ENCODE data around the gene PTPA. TPM values are rescaled to one million over a fixed set of nuclear protein-coding genes. Genes with fewer than 3 reads are reported as not detected.

The PTPA gene
- total RNA-seq, 1 donor from 2014 or later: 235 TPM

DNA sequence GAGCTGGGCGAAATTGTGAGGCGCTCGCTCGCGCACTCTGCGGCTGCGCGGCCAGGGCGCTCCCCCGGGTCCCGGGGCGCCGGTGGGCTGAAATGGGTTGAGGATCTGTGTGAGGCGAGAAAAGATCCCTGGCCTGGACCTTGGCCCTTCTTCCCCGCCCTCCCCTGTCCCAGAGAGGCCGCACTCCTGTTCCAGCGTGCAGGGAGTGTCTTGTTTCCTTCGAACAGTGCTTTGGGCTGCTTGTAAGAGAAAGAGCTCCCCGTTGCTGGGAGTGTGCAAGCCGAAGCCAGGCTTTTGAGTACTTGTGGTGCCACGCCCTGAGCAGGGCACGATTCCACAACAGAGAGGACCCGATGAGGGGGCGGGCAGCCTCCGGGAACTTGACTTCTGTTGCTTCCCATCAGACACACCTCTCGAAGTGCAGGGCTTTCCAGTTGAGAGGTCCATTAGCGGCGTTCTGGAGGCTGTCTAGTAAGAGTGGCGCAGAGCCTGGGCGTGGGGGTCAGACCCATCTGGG is 29.8 kb upstream of the PTPA start:
- DNase-seq (ENCODE audit: low read depth): peak; percentile 13

DNA sequence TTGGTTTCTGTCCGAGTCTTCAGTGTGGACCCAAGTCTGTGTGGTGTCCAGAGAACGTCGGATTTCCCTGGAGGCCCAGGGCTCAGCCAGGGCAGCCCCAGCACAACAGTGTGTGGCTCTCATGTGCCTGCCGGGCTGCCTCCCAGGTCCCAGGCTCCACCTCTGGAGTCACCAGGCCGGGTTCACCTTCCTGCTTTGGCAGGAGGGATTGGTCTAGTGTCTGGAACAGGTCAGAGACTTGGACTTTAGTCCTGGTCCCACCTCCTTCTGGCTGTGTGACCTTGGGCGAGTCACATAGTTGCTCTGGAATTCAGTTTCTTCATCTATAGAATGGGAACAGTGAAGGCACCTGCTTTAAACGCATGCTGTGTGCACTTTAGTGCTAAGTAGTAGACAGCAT is 27.1 kb upstream of the PTPA start:
- DNase-seq (ENCODE audit: low read depth): no peak

DNA sequence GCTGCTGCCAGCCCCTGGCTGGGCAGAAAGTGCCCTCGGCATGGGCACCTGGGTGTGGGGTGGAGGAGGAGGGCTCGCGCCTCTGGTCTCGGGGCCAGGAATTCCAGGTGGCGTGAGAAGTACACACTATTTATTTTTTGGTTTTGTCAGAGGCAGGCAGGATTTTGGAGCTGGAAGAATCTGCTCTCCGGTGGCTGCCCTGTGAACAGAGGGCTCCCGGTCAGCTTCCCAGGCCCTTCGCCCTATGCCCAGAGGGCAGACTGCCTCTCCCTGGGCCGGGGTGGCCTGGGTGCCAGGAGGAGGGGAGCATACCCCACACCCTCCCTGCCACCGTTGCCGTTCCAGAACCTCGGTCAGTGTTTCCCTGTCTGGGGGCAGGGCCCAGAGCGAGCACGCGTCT is 22.0 kb upstream of the PTPA start:
- no peak for DNase-seq (ENCODE audit: low read depth)

DNA sequence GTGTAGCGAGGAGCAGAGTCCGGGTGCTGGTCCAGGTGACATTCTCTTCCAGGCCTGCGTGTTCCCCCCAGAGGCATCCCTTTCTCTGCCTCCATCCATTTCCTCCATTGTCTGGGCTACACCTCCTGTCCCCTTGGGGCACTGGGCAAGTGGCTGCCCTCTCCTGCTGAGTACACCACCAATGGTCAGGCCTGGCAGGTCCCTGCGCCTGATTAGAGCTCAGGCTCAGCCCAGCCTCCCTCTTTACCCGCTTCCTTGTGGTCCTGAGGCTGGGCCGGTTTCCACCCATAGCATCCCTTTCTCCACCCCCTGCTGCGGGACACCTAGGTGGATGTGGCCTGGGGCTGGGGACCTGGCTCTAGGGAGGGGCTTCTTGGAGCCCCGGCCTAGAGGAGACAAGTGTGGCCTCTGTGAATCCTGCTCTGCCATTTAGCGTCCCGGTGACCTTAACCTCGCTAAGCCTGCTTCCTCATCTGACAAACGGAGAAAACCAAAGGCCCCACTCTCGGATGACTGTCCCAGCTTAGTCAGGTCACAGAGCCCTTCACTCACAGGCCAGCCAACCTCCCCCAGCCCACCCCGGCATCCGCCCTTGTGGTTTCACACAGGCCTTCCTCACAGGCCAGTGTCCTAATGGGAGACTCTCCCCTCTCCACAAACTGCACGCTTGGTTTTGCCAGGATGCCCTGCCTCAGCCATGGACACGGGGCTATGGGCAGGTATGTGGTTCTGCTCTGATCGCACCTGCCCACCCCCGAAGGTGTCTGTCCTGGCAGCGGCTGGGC is 17.4 kb upstream of the PTPA start:
- no peak for DNase-seq (ENCODE audit: low read depth)

DNA sequence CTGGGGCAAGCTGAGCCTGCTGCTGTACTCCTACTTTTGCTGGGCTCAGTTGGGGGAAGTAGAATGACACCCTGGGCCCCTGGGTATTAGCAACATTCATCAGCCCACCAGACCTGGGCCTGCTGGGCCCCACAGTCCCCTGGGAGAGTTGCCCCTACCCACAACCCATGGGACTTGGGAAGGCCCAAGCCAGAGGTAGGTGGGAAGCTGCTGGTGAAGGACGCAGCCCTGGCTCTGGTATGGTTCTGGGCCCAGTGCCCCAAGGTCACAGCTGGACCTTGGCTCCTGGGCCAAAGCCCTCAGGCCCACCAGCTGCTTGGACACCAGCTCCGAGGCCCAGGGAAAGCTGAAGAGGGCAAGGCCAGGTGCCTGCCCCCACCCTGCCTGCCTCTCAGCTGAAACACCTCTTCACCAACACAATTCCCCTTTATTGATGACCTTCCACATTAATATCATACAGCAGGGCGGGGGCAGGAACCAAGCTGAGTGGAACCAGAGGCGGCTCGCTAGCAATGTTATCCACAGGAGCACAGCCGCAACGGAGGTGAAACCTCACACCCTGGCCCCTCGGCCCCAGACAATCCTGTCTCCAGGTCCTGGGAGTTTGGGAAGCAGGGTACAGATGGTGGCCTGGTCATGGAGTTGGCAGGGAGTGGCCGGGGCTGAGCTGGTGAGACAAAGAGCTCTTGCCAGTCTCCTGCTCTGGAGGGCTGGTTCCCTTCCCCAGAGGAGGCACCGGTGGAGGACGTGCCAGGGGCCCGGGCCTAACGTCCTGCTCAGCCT is 16.6 kb upstream of the PTPA start:
- no peak for DNase-seq (ENCODE audit: low read depth)

DNA sequence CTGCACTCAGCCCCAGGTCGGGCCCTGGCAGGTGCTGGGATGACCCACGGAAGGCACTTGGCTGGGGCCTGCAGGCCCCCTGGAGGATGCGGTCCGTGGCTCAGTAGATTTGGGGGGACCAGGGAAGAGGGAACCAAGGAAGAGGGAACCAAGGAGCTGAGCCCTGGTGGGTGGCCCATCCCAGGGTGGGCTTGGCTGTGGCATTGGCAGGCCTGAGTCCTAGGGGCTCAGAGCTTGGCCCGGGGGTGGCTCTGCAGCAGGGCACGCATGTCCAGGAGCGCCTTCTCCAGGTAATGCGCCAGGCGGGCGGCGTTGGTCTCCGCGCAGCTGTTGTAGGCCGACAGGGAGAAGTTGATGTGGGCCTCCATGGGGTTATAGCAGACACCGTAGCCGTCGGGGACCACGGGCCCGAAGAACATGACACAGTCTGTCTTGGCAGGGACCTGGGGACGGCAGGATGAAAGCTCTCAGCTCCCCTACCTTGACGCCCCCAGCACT is 16.0 kb upstream of the PTPA start:
- DNase-seq (ENCODE audit: low read depth): no peak

DNA sequence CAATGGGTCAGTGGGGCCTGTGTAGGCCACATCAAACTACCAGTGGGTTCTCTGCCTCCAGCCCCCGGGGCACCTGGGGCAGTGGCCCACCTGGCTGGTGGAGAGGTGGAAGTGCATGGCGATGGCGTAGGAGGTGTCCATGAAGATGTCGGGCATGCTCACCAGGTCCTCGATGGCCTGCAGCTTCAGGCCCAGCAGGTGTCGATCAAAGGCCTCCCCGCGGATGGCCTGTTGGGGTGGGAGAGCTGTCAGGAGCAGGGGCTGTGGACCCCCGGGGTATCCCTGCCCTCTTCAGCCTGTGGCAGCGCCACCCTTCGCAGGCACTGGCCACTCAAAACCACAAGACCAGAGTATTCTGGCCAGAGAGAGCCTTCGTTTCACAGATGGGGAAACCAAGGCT is 15.3 kb upstream of the PTPA start:
- DNase-seq (ENCODE audit: low read depth): no peak

DNA sequence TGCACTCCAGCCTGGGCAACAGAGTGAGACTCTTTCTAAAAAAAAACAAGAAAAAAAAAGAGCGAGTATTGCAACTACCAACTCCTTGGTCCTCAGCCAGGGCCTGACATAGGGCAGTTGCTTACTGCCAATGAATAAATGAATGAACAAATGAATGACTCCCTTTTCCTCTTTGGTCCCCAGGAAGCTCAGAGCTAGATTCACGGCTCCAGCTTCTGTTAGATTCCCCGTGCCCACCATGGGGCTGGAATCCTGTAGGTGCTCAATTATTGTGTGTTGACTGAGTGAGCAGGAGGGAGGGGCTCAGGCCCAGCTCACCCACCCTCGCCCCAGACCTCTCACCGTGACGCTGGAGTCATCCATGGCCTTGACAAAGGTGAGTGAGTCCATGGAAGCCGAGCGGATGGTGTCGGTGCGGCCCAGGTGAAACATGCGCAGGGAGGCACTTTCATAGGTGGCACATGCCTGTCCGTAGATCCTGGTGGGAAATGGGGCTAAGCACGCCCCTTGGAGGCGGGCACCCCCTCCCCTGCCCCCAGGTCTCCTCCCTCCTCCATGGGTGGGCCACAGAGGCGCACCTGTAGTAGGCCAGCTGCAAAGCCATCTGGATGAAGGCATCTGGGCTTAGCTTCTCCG is 13.4 kb upstream of the PTPA start:
- no peak for DNase-seq (ENCODE audit: low read depth)

DNA sequence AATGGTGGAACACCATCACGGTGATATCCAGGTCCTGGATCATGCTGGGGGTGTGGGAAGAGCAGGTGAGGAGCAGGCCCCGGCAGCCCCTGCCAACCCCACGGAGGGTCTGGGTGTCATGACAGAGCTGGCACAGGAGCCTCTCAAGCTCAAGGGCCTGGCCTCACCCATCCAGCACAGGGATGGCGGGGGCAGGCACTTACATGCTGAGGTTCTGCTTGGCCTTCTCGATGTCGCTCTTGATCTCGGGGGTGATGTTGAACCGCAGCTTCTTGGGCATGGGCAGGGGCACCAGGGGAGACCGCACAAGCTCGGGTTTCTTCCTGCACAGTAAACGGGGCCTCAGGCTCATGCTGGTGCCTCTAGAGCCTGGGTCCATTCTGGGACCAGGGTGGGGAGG is 12.9 kb upstream of the PTPA start:
- DNase-seq (ENCODE audit: low read depth): no peak

DNA sequence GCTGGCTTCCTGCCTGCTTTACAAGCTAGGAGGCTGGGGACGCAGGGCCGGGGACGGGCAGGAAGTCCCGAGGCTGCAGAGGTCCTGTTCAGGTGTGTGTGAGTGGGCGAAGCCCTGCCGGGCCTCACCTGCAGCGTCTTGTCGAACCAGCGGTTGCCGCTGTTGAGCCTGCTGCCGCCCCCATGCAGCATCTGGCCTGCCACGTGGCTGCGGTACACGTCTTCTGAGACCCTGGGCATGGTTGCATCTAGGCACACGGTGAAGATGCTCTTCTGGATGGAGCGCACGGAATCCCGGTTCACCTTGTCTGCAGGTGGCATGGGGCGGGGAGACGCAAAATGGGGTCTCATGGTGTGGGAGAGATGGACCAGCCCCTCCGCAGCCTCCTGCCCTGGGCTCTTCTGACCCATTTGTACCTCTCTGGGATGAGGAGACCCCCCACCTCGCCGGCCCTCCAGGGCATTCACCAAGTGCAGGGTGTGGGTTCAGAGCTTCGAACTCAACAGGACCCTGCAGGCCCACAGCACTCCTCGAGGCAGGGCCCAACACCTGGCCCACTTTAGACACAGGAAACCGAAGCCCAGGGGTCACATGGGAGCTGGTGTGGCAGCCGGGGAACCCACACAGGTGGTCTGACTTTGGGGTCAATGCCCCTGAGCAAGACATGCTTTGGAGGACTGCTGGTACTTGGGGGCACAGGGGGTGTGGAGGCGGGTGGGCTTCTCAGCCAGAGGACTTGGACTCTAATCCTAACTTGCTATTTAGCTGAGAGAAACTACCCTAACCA is 10.6 kb upstream of the PTPA start:
- no peak for DNase-seq (ENCODE audit: low read depth)

DNA sequence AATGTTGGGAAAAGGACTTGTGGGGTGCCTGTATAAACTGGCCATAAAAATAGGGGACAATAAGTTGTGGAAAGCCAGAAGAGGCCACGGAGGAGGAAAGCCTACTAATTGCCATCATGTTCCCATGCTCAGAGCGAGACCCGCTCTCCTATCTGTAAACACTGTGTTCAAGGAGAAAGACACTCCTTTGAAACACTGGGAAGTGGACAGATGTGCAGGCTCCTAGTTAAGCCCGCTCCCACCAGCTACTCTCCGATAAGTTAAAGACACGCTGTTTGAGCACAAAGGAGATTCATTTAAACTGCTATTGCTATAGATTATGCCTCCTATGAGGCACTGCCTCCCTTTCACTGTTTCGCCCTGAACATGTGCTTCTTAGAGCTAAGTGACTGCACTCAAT is 9.9 kb upstream of the PTPA start:
- no peak for DNase-seq (ENCODE audit: low read depth)

DNA sequence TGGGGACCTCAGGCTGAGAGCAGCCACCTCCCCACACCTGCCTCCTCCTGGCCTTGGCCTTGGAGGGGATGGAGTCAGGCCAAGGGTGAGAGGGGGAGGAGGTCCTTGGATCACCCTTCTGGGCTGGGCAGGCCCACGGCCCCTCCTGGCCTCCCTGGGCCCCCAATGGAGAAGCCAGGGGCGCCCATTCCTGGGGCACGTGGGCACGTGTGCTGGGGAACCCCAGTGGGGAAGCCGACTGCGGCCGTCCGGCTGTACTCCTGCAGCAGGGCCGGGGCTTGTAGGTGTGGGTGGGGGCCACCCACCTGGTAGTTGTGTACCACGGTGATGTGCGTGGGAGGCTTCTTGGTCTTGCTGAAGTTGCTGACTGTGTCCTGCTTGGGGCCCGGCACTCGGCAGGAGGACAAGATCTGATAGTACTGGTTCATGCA is 9.1 kb upstream of the PTPA start:
- DNase-seq (ENCODE audit: low read depth): no peak

DNA sequence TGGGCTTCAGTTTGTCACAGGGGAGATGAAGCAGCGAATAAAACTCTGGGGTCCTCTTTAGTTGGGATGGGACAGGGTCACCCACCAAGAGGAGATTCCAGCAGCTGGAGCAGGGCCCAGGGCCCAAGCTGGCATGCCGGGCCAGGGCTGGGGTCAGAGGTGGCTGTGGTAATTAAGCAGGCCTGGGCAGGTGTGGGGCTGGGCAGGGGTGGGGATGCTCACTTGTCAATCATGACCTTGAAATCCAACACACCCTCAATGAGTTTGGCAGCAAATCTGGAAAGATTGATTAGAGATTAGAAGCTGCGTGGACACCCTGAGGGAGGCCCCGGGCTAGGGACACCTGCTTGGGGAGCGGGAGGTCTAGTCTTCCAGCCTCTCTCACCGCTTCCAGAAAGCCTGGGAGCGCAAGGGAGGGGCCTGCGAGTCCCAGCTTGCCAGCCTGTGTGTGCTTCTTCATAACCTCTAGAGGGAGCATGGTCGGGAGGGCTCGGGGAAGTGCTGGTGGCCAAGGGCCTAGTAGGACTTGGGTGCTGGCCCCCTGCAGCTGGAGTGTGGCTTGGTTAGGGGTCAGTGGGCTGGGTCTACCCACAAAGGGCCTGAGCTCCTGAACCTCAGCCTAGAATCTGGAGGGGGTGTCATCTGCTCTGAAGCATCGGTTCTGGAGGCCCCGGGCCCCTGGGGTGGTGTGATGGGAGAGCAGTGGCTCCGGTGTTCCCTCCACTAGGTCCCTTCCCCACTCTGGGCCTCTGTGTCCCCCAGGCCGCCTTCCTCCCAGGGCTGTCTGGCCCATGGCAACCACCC is 8.2 kb upstream of the PTPA start:
- no peak for DNase-seq (ENCODE audit: low read depth)

DNA sequence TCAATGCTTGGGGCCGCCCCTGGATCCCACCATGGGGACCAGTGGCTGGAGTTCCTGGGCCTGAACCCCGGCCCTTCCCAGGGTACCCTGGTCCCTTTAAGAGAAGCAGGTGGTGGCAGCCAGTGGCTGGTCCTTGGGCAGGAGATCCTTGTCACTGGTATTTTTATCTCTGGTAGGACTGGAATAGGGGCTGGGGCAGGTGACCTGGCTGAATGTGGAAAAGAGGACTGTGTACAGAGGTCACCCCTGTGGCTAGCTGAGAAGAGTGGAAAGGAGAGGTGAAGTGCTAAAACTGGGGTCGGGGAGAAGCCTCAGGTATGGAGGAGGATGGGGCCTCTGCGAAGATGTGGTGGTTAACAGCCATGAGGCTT is 7.6 kb upstream of the PTPA start:
- no peak for DNase-seq (ENCODE audit: low read depth)

DNA sequence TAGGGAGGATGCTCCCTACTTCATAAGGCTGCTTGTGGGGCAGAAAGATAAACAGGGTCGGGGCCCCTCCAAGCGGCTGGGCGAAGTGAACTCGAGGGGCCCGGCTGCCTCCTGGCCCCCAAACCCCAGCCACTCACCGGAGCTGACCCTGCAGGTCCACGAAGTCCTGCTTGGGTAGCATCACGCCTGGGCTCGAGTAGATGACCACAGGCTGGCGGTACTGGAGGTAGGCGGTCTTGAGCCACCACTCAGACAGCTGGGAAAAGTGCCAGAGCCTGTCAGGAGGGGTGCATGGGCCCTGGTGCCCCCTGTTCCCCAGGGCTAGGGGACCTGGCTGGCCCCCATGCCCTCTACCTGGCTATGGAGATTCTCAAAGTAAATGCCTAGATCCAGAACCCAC is 7.2 kb upstream of the PTPA start:
- no peak for DNase-seq (ENCODE audit: low read depth)

DNA sequence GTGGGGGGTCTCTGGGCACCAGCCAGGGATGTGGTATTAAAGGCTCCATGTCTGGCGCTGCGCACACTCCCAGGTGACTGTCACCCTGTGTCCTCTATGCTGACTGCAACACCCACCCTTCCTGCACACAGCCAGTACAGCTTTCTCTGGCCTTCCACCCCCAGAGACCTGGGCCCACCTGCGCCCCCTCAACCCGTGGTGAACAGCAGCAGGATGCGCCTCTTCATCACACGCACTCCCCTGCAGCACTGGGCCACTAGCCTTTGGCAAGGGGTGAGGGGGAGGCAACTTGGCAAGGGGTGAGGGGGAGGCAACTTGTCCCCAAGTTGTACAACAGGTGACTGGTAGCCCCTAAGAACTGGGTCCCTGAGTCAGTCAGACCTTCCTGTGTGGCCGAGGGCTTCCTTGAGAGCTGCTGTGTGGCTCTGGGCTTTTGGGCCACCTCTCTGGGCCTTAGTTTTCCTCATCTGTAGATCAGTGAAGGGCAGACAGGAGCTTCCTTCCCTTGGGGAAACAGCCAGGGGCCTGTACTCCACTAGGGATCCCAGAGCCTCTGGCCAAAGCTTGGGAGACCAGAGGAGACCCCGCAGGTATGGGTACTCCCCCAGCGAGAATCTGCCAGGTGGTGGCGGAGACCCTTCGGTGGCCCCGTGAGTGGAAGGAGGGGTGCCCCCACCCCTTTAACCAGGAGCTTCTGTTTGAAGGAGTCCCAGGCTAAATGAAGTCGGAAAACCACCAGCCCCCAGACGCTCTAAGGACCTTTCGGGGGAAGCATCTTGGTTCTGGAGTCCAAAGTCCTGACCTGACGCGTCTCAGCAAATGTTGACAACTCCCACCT is 5.1 kb upstream of the PTPA start:
- no peak for DNase-seq (ENCODE audit: low read depth)

DNA sequence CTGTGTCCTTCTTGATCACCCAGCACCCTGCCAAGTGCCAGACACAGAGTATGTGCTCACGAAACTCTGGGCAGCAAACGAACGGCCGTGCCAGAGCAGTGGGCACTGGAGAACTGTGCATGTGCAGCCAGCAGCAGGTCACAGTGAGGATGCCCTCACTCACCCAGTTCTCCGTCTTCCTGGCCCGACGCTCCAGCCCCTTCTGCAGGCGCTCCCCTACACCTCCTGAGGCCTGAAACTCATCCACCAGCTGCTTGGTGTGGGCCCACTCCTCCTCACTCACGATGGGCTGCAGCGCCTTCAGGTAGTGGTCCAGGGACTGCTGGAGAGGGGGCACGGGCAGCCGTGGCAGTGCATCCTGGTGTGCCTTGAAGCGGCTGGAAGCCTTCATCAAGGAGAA is 3.6 kb upstream of the PTPA start:
- no peak for DNase-seq (ENCODE audit: low read depth)

DNA sequence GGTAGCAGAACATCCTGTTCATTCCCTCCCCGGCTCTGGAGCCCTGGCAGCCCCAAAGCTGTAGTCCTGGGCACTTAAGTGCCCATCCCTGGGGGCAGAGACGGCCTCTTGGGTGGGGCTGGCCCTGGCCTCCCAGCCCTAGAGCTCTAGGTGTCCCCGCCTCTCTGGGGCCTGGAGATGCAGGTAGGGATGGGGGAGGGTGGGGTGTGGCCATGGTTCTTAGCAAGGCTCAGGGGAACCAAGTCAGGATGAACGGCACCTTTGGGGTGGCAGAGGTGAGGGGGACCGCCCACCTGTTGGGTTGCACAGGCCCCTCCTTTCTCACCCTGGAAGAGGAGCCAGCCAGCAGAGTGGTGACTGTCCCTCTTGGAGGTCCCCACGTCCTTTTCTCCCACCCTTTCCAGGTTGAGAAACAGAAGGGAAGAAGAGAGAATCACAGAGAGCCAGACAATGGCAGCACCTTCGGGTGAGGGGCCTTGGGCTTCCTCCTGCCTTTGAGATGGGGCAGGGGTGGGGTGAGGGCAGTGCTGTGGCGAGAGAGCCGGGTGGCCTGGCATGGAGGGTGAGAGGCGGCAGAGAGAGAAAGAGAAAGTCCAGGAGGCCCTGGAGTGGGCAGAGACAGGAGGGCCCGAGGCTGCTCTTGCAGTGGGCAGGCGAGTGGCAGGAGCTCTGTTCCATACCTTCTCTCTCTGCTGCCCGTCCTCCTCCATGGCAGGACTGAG is 3.0 kb upstream of the PTPA start:
- DNase-seq (ENCODE audit: low read depth): no peak

DNA sequence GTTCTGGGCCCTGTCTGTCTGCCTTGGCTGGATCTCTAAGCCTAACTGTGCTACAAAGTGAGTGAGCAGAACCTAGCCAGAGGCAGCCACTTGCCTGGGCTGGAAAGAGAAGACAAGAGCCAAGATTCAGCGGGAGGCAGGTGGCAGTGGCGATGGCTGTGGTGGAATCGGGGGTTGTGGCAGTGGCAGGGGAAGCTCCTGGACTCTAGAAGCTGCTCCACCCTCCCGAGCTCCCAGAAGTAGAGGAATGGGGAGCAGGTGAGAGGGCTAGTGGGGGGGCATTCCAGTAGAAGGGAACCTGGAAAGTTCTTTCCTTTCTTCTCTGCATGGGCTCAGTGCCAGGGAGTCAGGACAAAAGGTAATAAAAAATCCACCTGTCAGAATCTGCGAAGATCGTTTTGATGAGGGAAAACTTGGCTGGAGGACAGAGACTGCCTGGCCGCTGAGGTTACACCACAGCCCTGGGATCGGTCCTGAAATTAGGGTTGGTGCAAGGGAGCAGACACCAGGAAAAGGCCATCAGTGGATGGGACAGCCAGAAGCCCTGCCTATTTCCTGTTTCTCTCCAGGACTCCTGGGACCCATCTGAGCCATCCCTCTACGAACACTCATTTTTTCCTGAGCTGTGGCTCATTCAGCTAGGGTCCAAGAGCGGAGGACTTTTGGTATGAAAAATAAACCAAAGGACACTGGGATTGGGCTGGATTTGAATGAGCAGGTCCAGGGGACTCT is 2.2 kb upstream of the PTPA start:
- DNase-seq (ENCODE audit: low read depth): no peak
